GM12891 (cell line): ENCODE measurements around the gene STK32A.

ENCODE experiments used
- PAX5 ChIP-seq: IDR thresholded peaks from 2 replicates; pipeline ENCODE4 v1.6.1; 2011; ENCODE audit warnings: low read length, moderate library complexity, mild to moderate bottlenecking; ENCODE audit not compliant: insufficient read depth, severe bottlenecking
- POLR2A ChIP-seq: IDR thresholded peaks from 2 replicates; pipeline ENCODE4 v1.6.1; 2011; ENCODE audit warnings: low read depth, low read length, control low read depth
- POLR2AphosphoS5 ChIP-seq: IDR thresholded peaks from 2 replicates; pipeline ENCODE4 v1.6.1; 2011; ENCODE audit warnings: low read depth, low read length, control low read depth
- SPI1 ChIP-seq: IDR thresholded peaks from 2 replicates; pipeline ENCODE4 v1.6.1; 2011; ENCODE audit warnings: low read depth, low read length, control low read depth

GRCh38 chr5:147190331-147190730 lies 44.5 kb upstream of the STK32A start:
- no peak for TF ChIP-seq POLR2A
- no peak for TF ChIP-seq PAX5
- no peak for TF ChIP-seq POLR2AphosphoS5
- TF ChIP-seq SPI1, result no peak
